K562 (cell line): ENCODE measurements around the gene ZNF790. TPM values are rescaled to one million over a fixed set of nuclear protein-coding genes. Genes with fewer than 3 reads are reported as not detected.
A peak's percentile ranks its signal among the peaks of the same experiment; 100 is the strongest.

Source experiments
- ATAC-seq: fragments of 200-7000 bp; cut with Tn5 transposase; 3 replicates; pipeline ENCODE4 v1.9.1; 2020; ENCODE audit warnings: moderate library complexity
- BruUV-seq: library from RNA; stranded (reverse); fragments of 400-500 nt; replicated peaks from 2 replicates; lab custom pipeline; 2021; lab: Mats Ljungman, UMichigan
- CTCF ChIA-PET: fragments of 300-600 bp; formaldehyde crosslinking; extraction: SDS; loops from one replicate; lab custom pipeline; 2021; ENCODE audit warnings: low intra/inter-chr PET ratio; lab: Yijun Ruan, JAX
- POLR2A ChIA-PET: fragments of 300-600, 350-650 bp; sonication (Branson Sonifier 250); formaldehyde crosslinking; extraction: SDS; loops from one replicate; lab custom pipeline; 2021; ENCODE audit warnings: antibody characterized with exemption, inconsistent platforms; lab: Yijun Ruan, JAX
- DNase-seq, 4 experiments: peaks; one replicate each; pipeline versions ENCODE4 v3.0.0 to v3.0.0-alpha.2; 2011 to 2018; ENCODE audit warnings: low spot score in 3 of 4, mixed read lengths in 3 of 4; ENCODE audit errors: extremely low read depth in 1 of 4
- FAIRE-seq: peaks from 2 replicates; lab custom pipeline; 2011; peaks lifted over from hg19 to GRCh38; lab: Jason Lieb, UNC
- H2AFZ ChIP-seq: 2 replicates; pipeline ENCODE4 v1.6.0; 2011; ENCODE audit warnings: low read depth, low read length, control low read depth, inconsistent platforms
- H3K27ac ChIP-seq: fragments of 200-600 bp; 3 replicates; pipeline ENCODE4 v1.8.0; 2011; ENCODE audit warnings: low read depth, mild to moderate bottlenecking, control low read depth, inconsistent platforms, low read length, moderate library complexity, mixed read lengths; ENCODE audit errors: extremely low read depth
- H3K27me3 ChIP-seq, 2 experiments: fragments of 300-600 bp in 1 of 2; 2 replicates in 1 of 2; 3 replicates in 1 of 2; pipeline versions ENCODE4 v1.6.0 to v1.8.0; 2011; ENCODE audit warnings: inconsistent platforms in 2 of 2, low read length in 2 of 2, mild to moderate bottlenecking in 1 of 2, mixed read lengths in 1 of 2, moderate library complexity in 1 of 2; ENCODE audit not compliant: control insufficient read depth in 2 of 2, insufficient read depth in 2 of 2
- H3K36me3 ChIP-seq: fragments of 300-600 bp; 3 replicates; pipeline ENCODE4 v1.8.0; 2011; ENCODE audit warnings: mild to moderate bottlenecking, low read length, inconsistent platforms; ENCODE audit not compliant: control insufficient read depth, insufficient read depth
- H3K4me1 ChIP-seq, 2 experiments: fragments of 200-600 bp in 1 of 2; replicated peaks in 1 of 2; 2 replicates in 1 of 2; 3 replicates in 1 of 2; pipeline versions ENCODE4 v1.5.1 to v1.8.0; 2011; ENCODE audit warnings: inconsistent platforms in 2 of 2, low read length in 2 of 2, mild to moderate bottlenecking in 1 of 2, mixed read lengths in 1 of 2, moderate library complexity in 1 of 2; ENCODE audit not compliant: control insufficient read depth in 2 of 2, insufficient read depth in 2 of 2
- H3K4me2 ChIP-seq: 2 replicates; pipeline ENCODE4 v1.6.1; 2011; ENCODE audit warnings: low read length, control low read depth, inconsistent platforms, mixed read lengths; ENCODE audit not compliant: insufficient read depth
- H3K4me3 ChIP-seq: fragments of 200-600 bp; sonication (generic), shearing (Covaris generic); 2 replicates; pipeline ENCODE4 v1.5.1; 2016; ENCODE audit warnings: control low read depth, inconsistent platforms
- H3K79me2 ChIP-seq: fragments of 200-600 bp; 3 replicates; pipeline ENCODE4 v1.8.0; 2011; ENCODE audit warnings: low read length, inconsistent platforms; ENCODE audit not compliant: control insufficient read depth, insufficient read depth
- H3K9ac ChIP-seq, 2 experiments: 2 replicates each; pipeline versions ENCODE4 v1.6.0 to v1.6.1; 2011; ENCODE audit warnings: low read depth in 2 of 2, low read length in 2 of 2, control low read depth in 1 of 2, inconsistent platforms in 1 of 2, mild to moderate bottlenecking in 1 of 2, mixed read lengths in 1 of 2; ENCODE audit not compliant: insufficient read depth in 1 of 2
- H3K9me1 ChIP-seq: one replicate; pipeline ENCODE4 v1.6.0; 2011; ENCODE audit warnings: inconsistent platforms, mild to moderate bottlenecking, low read length, moderate library complexity; ENCODE audit not compliant: control insufficient read depth, insufficient read depth
- H3K9me3 ChIP-seq: replicated peaks from 2 replicates; pipeline ENCODE4 v1.5.1; 2011; ENCODE audit warnings: low read depth, low read length, inconsistent platforms; ENCODE audit not compliant: control insufficient read depth, insufficient read depth
- H4K20me1 ChIP-seq: replicated peaks from 2 replicates; pipeline ENCODE4 v1.6.1; 2011; ENCODE audit warnings: low read length, inconsistent platforms, mixed read lengths; ENCODE audit not compliant: control insufficient read depth, insufficient read depth
- CAMTA2 ChIP-seq: fragments of 250-450 bp; sonication (Bioruptor Pico); conservative IDR thresholded peaks from 2 replicates; pipeline ENCODE4 v1.5.1; 2022
- CLOCK ChIP-seq: fragments of 250-450 bp; sonication (Bioruptor Pico); IDR thresholded peaks from 2 replicates; pipeline ENCODE4 v1.4.0; 2020; ENCODE audit warnings: mild to moderate bottlenecking, moderate library complexity, borderline replicate concordance
- EGR1 ChIP-seq: fragments of 450-650 bp; conservative IDR thresholded peaks from 2 replicates; pipeline ENCODE4 v1.6.1; 2017; ENCODE audit warnings: mild to moderate bottlenecking
- ERF ChIP-seq: fragments of 450-650 bp; formaldehyde crosslinking; IDR thresholded peaks from 2 replicates; pipeline ENCODE4 v1.4.0; 2020; ENCODE audit warnings: mild to moderate bottlenecking, mixed read lengths
- FOXM1 ChIP-seq, 2 experiments: fragments of 450-650 bp in 1 of 2; sonication (generic) in 1 of 2; formaldehyde crosslinking in 1 of 2; IDR thresholded peaks; 2 replicates each; pipeline versions ENCODE4 v1.6.1 to v1.9.0; 2017 to 2022; ENCODE audit warnings: low read depth in 2 of 2, mild to moderate bottlenecking in 2 of 2, missing genetic modification reagents in 1 of 2, moderate library complexity in 1 of 2
- HDAC6 ChIP-seq: IDR thresholded peaks from 2 replicates; pipeline ENCODE4 v1.6.1; 2012; ENCODE audit warnings: low read depth, mild to moderate bottlenecking, control low read depth, inconsistent platforms, low read length, moderate library complexity
- HNRNPUL1 ChIP-seq: fragments of 200-400 bp; formaldehyde crosslinking; IDR thresholded peaks from 2 replicates; pipeline ENCODE4 v1.6.1; 2017; ENCODE audit warnings: low read length
- SIN3A ChIP-seq, 2 experiments: fragments of 150-350 bp in 1 of 2; IDR thresholded peaks; 2 replicates each; pipeline ENCODE4 v1.6.1; 2011 to 2016; ENCODE audit warnings: borderline replicate concordance in 2 of 2, low read depth in 2 of 2, low read length in 2 of 2, mild to moderate bottlenecking in 2 of 2, moderate library complexity in 2 of 2; ENCODE audit not compliant: control insufficient read depth in 1 of 2
- TCF7L2 ChIP-seq: fragments of 150-350 bp; IDR thresholded peaks from 2 replicates; pipeline ENCODE4 v1.6.1; 2016; ENCODE audit warnings: low read depth, mild to moderate bottlenecking, low read length, moderate library complexity
- TRIM28 ChIP-seq: fragments of 450-650 bp; IDR thresholded peaks from 2 replicates; pipeline ENCODE4 v1.6.1; 2017
- WHSC1 ChIP-seq: IDR thresholded peaks from one replicate; pipeline ENCODE4 v1.6.1; 2012; ENCODE audit warnings: low read length, control low read depth, inconsistent platforms
- ZNF274 ChIP-seq: IDR thresholded peaks from 2 replicates; pipeline ENCODE4 v1.6.1; 2011; ENCODE audit warnings: low read depth, mild to moderate bottlenecking, low read length, moderate library complexity, borderline replicate concordance
- ZNF316 ChIP-seq: fragments of 450-650 bp; IDR thresholded peaks from 2 replicates; pipeline ENCODE4 v1.6.1; 2016
- ZNF512 ChIP-seq: IDR thresholded peaks from 2 replicates; pipeline ENCODE4 v1.6.1; 2016; ENCODE audit warnings: missing genetic modification characterization, missing compliant biosample characterization
- ZNF75A ChIP-seq: fragments of 450-650 bp; formaldehyde crosslinking; IDR thresholded peaks from 2 replicates; pipeline ENCODE4 v1.4.0; 2020; ENCODE audit warnings: mild to moderate bottlenecking
- WGBS: fragments of 100-300 bp; shearing (Covaris generic); methylation state at CpG from one replicate; pipeline ENCODE4 v1.1.6; 2016; ENCODE audit warnings: low coverage, mixed read lengths; ENCODE audit not compliant: insufficient coverage; ENCODE audit errors: missing lambda C conversion rate; 5-methylcytosine and 5-hydroxymethylcytosine counted together
- in situ Hi-C: fragments of 300-500 bp; cut with MboI; formaldehyde crosslinking; loops from 4 replicates; pipeline ENCODE4 v1.15.0; 2018; ENCODE audit warnings: inconsistent platforms, mixed read lengths
- intact Hi-C: fragments of 100-400 bp; cut with micrococcal nuclease; formaldehyde crosslinking; loops from 2 replicates; pipeline ENCODE4 v1.14.2; 2022
- polyA plus RNA-seq, 8 experiments: library from polyadenylated mRNA; depleted of rRNA in 4 of 8; stranded (reverse) in 5 of 8; unstranded in 3 of 8; fragments of >200 nt; fragmentation: Nextera tagmentation in 2 of 8; fragmentation: Illumina TruSeq in 1 of 8; extraction: Ambion mirVana in 2 of 8; extraction: Trizol in 1 of 8; gene quantifications; 2 replicates each; pipeline versions ENCODE4 v1.2.1 to v1.2.3, GENCODE V29; 2011 to 2014; ENCODE audit warnings: inconsistent platforms in 1 of 8, missing spikeins in 1 of 8
- total RNA-seq, 7 experiments: library from RNA; depleted of rRNA in 6 of 7; stranded (reverse); fragments of >200 nt in 6 of 7; fragmentation: Illumina TruSeq in 2 of 7; extraction: Trizol in 2 of 7; gene quantifications; 2 replicates each; pipeline versions ENCODE4 v1.2.1 to v1.2.3, GENCODE V29; 2011 to 2021; ENCODE audit warnings: low replicate concordance in 1 of 7
- TF ChIP-seq, protein P1 (sequence below), 3 experiments: fragments of 200-800 bp in 1 of 3; sonication (Bioruptor generic) in 1 of 3; sonication (generic) in 1 of 3; formaldehyde crosslinking in 1 of 3; IDR thresholded peaks; 2 replicates each; pipeline versions ENCODE4 v1.6.1 to v1.8.0; 2016 to 2022; ENCODE audit warnings: mild to moderate bottlenecking in 2 of 3, missing compliant biosample characterization in 2 of 3, missing genetic modification characterization in 2 of 3, missing genetic modification reagents in 1 of 3
- TF ChIP-seq, protein P2 (sequence below): fragments of 450-650 bp; IDR thresholded peaks from 2 replicates; pipeline ENCODE4 v1.6.1; 2017; ENCODE audit warnings: mild to moderate bottlenecking, moderate library complexity

The ZNF790 gene
- total and polyA plus RNA-seq, 9 of the 15 experiments (the other 6 are each of a cell fraction or from before 2014, with no cell fraction given): 0.33 to 1.7 (median 0.53) TPM

DNA sequence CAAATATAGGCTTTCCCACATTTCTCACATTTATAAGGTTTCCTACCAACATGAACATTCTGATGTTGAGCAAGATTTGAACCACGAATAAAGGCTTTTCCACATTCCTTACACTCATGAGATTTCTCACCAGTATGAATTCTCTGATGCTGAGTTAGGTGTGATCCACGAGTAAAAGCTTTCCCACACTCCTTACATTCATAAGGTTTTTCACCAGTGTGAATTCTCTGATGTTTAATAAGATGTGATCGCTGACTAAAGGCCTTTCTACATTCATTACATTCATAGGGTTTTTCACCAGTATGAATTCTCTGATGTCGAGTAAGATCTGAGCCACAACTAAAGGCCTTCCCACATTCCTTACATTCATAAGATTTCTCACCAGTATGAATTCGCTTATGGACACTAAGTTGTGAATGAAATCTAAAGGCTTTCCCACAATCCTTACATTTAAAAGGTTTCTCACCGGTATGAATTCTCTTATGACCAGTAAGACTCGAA, 19.0 kb downstream of the ZNF790 start:
- Histone ChIP-seq H4K20me1 (no peaks in the 10 kb centered on the region), H3K9me1 (no peaks in the 10 kb centered on the region), H3K9me3 (0 out of 2 replicates have a peak, but pooled peaks cover 2% of the 10 kb centered on the region), H3K79me2 (no peaks in the 10 kb centered on the region), H3K27ac (no peak overlapping the region), H3K4me2 (no peak overlapping the region), H3K36me3 (no peaks in the 10 kb centered on the region), H3K27me3 (no peaks in the 10 kb centered on the region), H2AFZ (no peak overlapping the region), H3K4me3 (no peak overlapping the region), H3K9ac (no peak overlapping the region), H3K4me1 (no peaks in the 10 kb centered on the region)
- ChIA-PET CTCF (no interaction called here), POLR2A (no interaction called here)
- no peak for ATAC-seq
- no TSS peak for BruUV-seq
- no peak for FAIRE-seq
- in situ Hi-C loops (no loop called here), intact Hi-C loops (no loop called here)
- DNase-seq: no peak
- 3% methylated on average over 7 of the region's 7 CpGs for WGBS
- TF ChIP-seq ZNF75A (CRISPR knock-in tag): peak; percentile 80
- no peak for TF ChIP-seq CAMTA2
- TF ChIP-seq HNRNPUL1: no peak
- TF ChIP-seq WHSC1: no peak
- TF ChIP-seq ERF: no peak
- no peak for TF ChIP-seq HDAC6
- TF ChIP-seq, protein P1, sequence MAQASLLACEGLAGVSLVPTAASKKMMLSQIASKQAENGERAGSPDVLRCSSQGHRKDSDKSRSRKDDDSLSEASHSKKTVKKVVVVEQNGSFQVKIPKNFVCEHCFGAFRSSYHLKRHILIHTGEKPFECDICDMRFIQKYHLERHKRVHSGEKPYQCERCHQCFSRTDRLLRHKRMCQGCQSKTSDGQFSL (CRISPR knock-in tag; IDR thresholded peaks at IDR 0.05): no peak
- TF ChIP-seq, protein P1 (tag; IDR thresholded peaks at IDR 0.05): no peak
- TF ChIP-seq, protein P2, sequence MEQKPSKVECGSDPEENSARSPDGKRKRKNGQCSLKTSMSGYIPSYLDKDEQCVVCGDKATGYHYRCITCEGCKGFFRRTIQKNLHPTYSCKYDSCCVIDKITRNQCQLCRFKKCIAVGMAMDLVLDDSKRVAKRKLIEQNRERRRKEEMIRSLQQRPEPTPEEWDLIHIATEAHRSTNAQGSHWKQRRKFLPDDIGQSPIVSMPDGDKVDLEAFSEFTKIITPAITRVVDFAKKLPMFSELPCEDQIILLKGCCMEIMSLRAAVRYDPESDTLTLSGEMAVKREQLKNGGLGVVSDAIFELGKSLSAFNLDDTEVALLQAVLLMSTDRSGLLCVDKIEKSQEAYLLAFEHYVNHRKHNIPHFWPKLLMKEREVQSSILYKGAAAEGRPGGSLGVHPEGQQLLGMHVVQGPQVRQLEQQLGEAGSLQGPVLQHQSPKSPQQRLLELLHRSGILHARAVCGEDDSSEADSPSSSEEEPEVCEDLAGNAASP: no peak
- 0 out of 2 replicates have a peak, but pooled peaks have one; percentile 41 for TF ChIP-seq TRIM28
- no peak for TF ChIP-seq FOXM1 (IDR thresholded peaks at IDR 0.05; ENCODE audit: low read depth)
- no peak for TF ChIP-seq FOXM1 (CRISPR knock-in tag; IDR thresholded peaks at IDR 0.05; ENCODE audit: low read depth)
- no peak for TF ChIP-seq EGR1
- no peak for TF ChIP-seq SIN3A (IDR thresholded peaks at IDR 0.05; ENCODE audit: borderline replicate concordance in 2 of 2, control insufficient read depth in 1 of 2, low read depth in 2 of 2, low read length in 2 of 2)
- no peak for TF ChIP-seq CLOCK (CRISPR knock-in tag)
- TF ChIP-seq ZNF274: peak; percentile 96
- TF ChIP-seq TCF7L2: no peak
- TF ChIP-seq ZNF512 (tag): no peak
- TF ChIP-seq ZNF316: no peak
